ENCODE measurements around the gene DUT.

GRCh38 chr15:48389691-48390143 lies 58.5 kb downstream of the DUT start:
- TF ChIP-seq CTCF (IDR thresholded peaks at IDR 0.05) (no peak), POLR2A (IDR thresholded peaks at IDR 0.05) (no peak)
